Neuron (in vitro differentiated cells): ENCODE data around the gene CORO1C.
"Not testable (repeated sequence)": the region's sequence is repeated elsewhere in the genome, so short reads cannot be mapped to it uniquely, and the experiment has no call there.

ENCODE experiments used
- H2AFZ ChIP-seq: one replicate; pipeline ENCODE4 v1.6.1; 2013; ENCODE audit warnings: low read depth, mild to moderate bottlenecking, inconsistent platforms, low read length, moderate library complexity
- H3K27me3 ChIP-seq: one replicate; pipeline ENCODE4 v1.6.1; 2013; ENCODE audit warnings: low read length; ENCODE audit not compliant: insufficient read depth
- H3K36me3 ChIP-seq: one replicate; pipeline ENCODE4 v1.6.1; 2013; ENCODE audit warnings: low read length; ENCODE audit not compliant: insufficient read depth
- H3K4me1 ChIP-seq: one replicate; pipeline ENCODE4 v1.6.1; 2013; ENCODE audit warnings: low read length; ENCODE audit not compliant: insufficient read depth
- H3K4me3 ChIP-seq: 2 replicates; pipeline ENCODE4 v1.5.1; 2013; ENCODE audit warnings: mild to moderate bottlenecking, low read length, moderate library complexity
- H3K9me3 ChIP-seq: one replicate; pipeline ENCODE4 v1.6.1; 2013; ENCODE audit warnings: low read length

CORO1C gene

GRCh38 chr12:108766294-108766693 is 35.0 kb upstream of the CORO1C start:
- Histone ChIP-seq H2AFZ (no peak overlapping the region), H3K36me3 (no peaks in the 10 kb centered on the region), H3K27me3 (no peaks in the 10 kb centered on the region), H3K4me1 (no peaks in the 10 kb centered on the region), H3K4me3 (no peak overlapping the region), H3K9me3 (no peaks in the 10 kb centered on the region)

- H3K27me3 ChIP-seq: no peaks in the 10 kb centered on the region
- no peaks in the 10 kb centered on the region for H3K9me3 ChIP-seq
- no peaks in the 10 kb centered on the region for H3K36me3 ChIP-seq
- H3K4me1 ChIP-seq: no peaks in the 10 kb centered on the region
- H3K4me3 ChIP-seq: no peak overlapping the region
- H2AFZ ChIP-seq: no peak overlapping the region
These were observed 34.0 kb upstream of the CORO1C start for GRCh38 chr12:108765289-108765764.

GRCh38 chr12:108764540-108765288 is 33.4 kb upstream of the CORO1C start:
- Histone ChIP-seq H3K36me3 (no peaks in the 10 kb centered on the region), H3K27me3 (no peaks in the 10 kb centered on the region), H3K4me3 (no peak overlapping the region), H2AFZ (no peak overlapping the region), H3K9me3 (no peaks in the 10 kb centered on the region), H3K4me1 (no peaks in the 10 kb centered on the region)

- H3K27me3 ChIP-seq: no peaks in the 10 kb centered on the region
- no peaks in the 10 kb centered on the region for H3K36me3 ChIP-seq
- no peaks in the 10 kb centered on the region for H3K4me1 ChIP-seq
- H2AFZ ChIP-seq: no peak overlapping the region
- no peaks in the 10 kb centered on the region for H3K9me3 ChIP-seq
- no peak overlapping the region for H3K4me3 ChIP-seq
These were observed 29.9 kb upstream of the CORO1C start for GRCh38 chr12:108761226-108761625.

- Histone ChIP-seq H2AFZ (no peak overlapping the region), H3K36me3 (no peaks in the 10 kb centered on the region), H3K4me1 (no peaks in the 10 kb centered on the region), H3K4me3 (no peak overlapping the region), H3K27me3 (no peaks in the 10 kb centered on the region), H3K9me3 (no peaks in the 10 kb centered on the region)
These were observed 28.6 kb upstream of the CORO1C start for GRCh38 chr12:108759924-108760323.

GRCh38 chr12:108757856-108758255 is 26.5 kb upstream of the CORO1C start:
- no peaks in the 10 kb centered on the region for H3K36me3 ChIP-seq
- H3K4me1 ChIP-seq: peaks cover 5% of the 10 kb centered on the region

GRCh38 chr12:108756421-108756820 is 25.1 kb upstream of the CORO1C start:
- H3K27me3 ChIP-seq: no peaks in the 10 kb centered on the region
- no peaks in the 10 kb centered on the region for H3K36me3 ChIP-seq
- H2AFZ ChIP-seq: no peak overlapping the region
- H3K9me3 ChIP-seq: no peaks in the 10 kb centered on the region
- H3K4me1 ChIP-seq: peaks cover 5% of the 10 kb centered on the region
- H3K4me3 ChIP-seq: no peak overlapping the region

More at GRCh38 chr12:108757856-108758255, 26.5 kb upstream of the CORO1C start:
- H3K4me3 ChIP-seq: no peak overlapping the region
- H3K9me3 ChIP-seq: no peaks in the 10 kb centered on the region
- no peaks in the 10 kb centered on the region for H3K27me3 ChIP-seq
- no peak overlapping the region for H2AFZ ChIP-seq

- Histone ChIP-seq H3K4me1 (peaks cover 5% of the 10 kb centered on the region), H3K4me3 (no peak overlapping the region), H3K9me3 (no peaks in the 10 kb centered on the region), H3K27me3 (no peaks in the 10 kb centered on the region), H2AFZ (no peak overlapping the region), H3K36me3 (no peaks in the 10 kb centered on the region)
These were observed 24.2 kb upstream of the CORO1C start for GRCh38 chr12:108755481-108755880.

- H3K4me1 ChIP-seq: peaks cover 5% of the 10 kb centered on the region
- no peaks in the 10 kb centered on the region for H3K9me3 ChIP-seq
These were observed 22.7 kb upstream of the CORO1C start for GRCh38 chr12:108753976-108754375.

GRCh38 chr12:108752387-108752786 is 21.1 kb upstream of the CORO1C start:
- H2AFZ ChIP-seq: no peak overlapping the region
- no peak overlapping the region for H3K4me3 ChIP-seq
- H3K4me1 ChIP-seq: peaks cover 5% of the 10 kb centered on the region

More at GRCh38 chr12:108753976-108754375, 22.7 kb upstream of the CORO1C start:
- no peaks in the 10 kb centered on the region for H3K36me3 ChIP-seq
- H3K4me3 ChIP-seq: no peak overlapping the region
- H3K27me3 ChIP-seq: no peaks in the 10 kb centered on the region
- no peak overlapping the region for H2AFZ ChIP-seq

GRCh38 chr12:108751821-108752220 is 20.5 kb upstream of the CORO1C start:
- Histone ChIP-seq H3K9me3 (no peaks in the 10 kb centered on the region), H2AFZ (no peak overlapping the region), H3K4me3 (no peak overlapping the region), H3K4me1 (peaks cover 5% of the 10 kb centered on the region), H3K36me3 (no peaks in the 10 kb centered on the region), H3K27me3 (no peaks in the 10 kb centered on the region)

More at GRCh38 chr12:108752387-108752786, 21.1 kb upstream of the CORO1C start:
- no peaks in the 10 kb centered on the region for H3K27me3 ChIP-seq
- H3K36me3 ChIP-seq: no peaks in the 10 kb centered on the region
- no peaks in the 10 kb centered on the region for H3K9me3 ChIP-seq

GRCh38 chr12:108751003-108751402 is 19.7 kb upstream of the CORO1C start:
- not testable (repeated sequence) for H3K4me1 ChIP-seq, H3K4me3 ChIP-seq, H3K27me3 ChIP-seq, H3K36me3 ChIP-seq, H3K9me3 ChIP-seq, H2AFZ ChIP-seq

- Histone ChIP-seq H3K4me3 (no peak overlapping the region), H3K4me1 (peaks cover 5% of the 10 kb centered on the region), H2AFZ (no peak overlapping the region), H3K9me3 (no peaks in the 10 kb centered on the region), H3K36me3 (no peaks in the 10 kb centered on the region), H3K27me3 (no peaks in the 10 kb centered on the region)
These were observed 19.2 kb upstream of the CORO1C start for GRCh38 chr12:108750526-108750925.

GRCh38 chr12:108747563-108747962 is 16.2 kb upstream of the CORO1C start:
- H3K27me3 ChIP-seq: no peaks in the 10 kb centered on the region
- no peaks in the 10 kb centered on the region for H3K9me3 ChIP-seq
- no peaks in the 10 kb centered on the region for H3K4me1 ChIP-seq
- no peak overlapping the region for H3K4me3 ChIP-seq
- H3K36me3 ChIP-seq: no peaks in the 10 kb centered on the region
- no peak overlapping the region for H2AFZ ChIP-seq
